ENCODE results near the gene ZCRB1.

Gene ZCRB1, protein sequence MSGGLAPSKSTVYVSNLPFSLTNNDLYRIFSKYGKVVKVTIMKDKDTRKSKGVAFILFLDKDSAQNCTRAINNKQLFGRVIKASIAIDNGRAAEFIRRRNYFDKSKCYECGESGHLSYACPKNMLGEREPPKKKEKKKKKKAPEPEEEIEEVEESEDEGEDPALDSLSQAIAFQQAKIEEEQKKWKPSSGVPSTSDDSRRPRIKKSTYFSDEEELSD

DNA sequence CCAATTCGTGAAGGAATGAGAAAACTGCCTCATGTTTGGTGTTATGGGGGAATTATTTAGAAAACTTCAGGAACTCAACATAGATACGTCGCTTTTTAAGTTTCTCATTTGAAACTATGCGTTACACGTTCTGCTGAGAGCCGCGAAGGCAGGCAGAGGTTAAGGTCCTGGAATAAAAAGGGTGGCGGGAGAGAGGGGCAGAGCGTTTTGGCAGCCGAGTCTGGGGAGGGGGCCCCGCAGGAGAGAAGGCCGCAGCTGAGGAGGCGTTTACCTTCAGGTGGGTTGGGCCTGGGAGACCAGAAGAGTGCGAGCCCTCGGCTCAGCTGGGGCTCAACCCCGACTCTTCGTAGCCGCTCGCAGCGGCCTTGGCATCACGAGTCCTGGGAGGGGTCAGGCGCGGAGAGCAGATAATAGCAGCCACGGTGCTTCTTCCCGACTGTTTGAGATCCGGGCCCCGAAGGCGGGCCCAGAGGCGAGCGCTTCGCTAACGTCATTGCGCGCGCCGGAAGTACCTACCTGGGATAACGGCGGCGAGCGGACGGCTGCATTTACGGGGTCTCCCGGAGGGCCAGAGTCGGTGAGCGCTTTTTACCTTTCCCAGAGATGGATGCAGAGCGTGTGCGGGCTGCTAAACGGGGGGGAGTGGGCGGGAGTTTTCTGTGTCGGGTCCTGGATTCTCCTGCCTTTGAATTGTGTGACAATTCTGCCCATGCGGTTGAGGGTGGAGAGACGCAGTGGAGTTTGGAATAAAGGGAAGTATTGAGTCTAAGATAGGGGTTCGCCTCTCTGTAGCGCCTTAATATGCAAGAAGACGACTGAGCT lies at the start of gene ZCRB1, which contains the start of gene PPHLN1:
Gene ZCRB1 (minus strand): TSS at position 442 of the 822 bp plus-strand sequence. CDS start 1,992 bp downstream, outside the sequence.
Gene PPHLN1 (plus strand): TSS at position 515 of the 822 bp plus-strand sequence. CDS start 9,736 bp downstream, outside the sequence.
- TF ChIP-seq, protein P1, sequence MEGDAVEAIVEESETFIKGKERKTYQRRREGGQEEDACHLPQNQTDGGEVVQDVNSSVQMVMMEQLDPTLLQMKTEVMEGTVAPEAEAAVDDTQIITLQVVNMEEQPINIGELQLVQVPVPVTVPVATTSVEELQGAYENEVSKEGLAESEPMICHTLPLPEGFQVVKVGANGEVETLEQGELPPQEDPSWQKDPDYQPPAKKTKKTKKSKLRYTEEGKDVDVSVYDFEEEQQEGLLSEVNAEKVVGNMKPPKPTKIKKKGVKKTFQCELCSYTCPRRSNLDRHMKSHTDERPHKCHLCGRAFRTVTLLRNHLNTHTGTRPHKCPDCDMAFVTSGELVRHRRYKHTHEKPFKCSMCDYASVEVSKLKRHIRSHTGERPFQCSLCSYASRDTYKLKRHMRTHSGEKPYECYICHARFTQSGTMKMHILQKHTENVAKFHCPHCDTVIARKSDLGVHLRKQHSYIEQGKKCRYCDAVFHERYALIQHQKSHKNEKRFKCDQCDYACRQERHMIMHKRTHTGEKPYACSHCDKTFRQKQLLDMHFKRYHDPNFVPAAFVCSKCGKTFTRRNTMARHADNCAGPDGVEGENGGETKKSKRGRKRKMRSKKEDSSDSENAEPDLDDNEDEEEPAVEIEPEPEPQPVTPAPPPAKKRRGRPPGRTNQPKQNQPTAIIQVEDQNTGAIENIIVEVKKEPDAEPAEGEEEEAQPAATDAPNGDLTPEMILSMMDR (conservative IDR thresholded peaks at IDR 0.05; ENCODE audit: low read length) = no peak

DNA sequence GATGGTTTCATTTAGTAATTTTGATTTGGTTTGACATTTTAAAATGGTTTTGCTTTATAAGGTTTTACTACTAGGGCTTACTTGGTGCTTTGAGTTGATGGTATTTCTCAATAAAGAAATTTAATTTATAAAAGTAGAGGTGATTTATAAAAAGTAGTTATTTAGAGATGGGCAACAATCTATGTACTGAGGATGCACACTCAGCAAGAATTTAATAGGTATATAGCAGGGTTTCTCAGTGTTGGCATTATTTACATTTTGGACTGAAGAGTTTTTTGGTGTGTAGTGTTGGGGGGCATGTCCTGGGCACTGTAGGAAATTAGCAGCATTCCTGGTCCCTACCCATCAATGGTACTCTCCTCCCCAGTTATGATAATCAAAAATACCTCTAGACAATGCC lies 47.8 kb upstream of the ZCRB1 start:
- no peak overlapping the region for H3K4me3 ChIP-seq (ENCODE audit: low read length)
- TF ChIP-seq, protein P1 (conservative IDR thresholded peaks at IDR 0.05; ENCODE audit: low read length) = no peak
- no peak for DNase-seq (ENCODE audit: low read depth)

More for the DNA sequence above, at the start of gene ZCRB1, which contains the start of gene PPHLN1:
- H3K4me3 ChIP-seq (ENCODE audit: low read length) = peak within 1 kb of the TSS; percentile 79
- peak; percentile 72 for DNase-seq (ENCODE audit: low read depth)

DNA sequence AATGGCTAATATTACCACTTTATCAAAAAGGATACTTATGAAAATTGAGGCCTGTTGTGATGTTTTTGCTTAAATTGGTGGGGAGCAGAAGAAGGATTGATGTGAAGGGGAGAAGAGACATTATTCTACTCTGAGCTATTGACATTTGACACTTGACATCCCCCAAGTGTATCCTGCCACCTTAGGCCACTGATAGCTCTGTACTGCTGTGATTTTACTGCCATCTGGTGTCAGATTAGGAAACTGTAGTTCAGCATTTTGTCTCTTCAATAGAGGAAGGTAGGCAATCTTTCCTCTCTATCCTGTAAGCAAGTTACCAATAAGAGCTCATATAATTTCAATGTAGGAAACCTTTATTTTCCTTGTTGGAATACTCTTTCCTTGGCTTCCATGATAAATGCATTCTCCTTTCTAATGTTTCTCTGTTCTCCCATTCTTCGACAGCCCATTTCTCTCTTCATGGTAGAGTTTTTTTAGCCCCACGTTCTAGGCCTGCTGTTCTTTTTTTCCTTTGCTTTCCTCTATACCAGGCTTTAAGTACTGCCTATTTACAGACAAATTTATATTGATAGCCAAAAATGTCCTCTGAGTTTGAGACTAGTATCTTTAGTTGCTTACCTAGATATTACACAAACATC lies 46.4 kb upstream of the ZCRB1 start:
- H3K4me3 ChIP-seq (ENCODE audit: low read length) = no peak overlapping the region
- TF ChIP-seq, protein P1 (conservative IDR thresholded peaks at IDR 0.05; ENCODE audit: low read length) = peak; percentile 93
- DNase-seq (ENCODE audit: low read depth) = peak; percentile 38

DNA sequence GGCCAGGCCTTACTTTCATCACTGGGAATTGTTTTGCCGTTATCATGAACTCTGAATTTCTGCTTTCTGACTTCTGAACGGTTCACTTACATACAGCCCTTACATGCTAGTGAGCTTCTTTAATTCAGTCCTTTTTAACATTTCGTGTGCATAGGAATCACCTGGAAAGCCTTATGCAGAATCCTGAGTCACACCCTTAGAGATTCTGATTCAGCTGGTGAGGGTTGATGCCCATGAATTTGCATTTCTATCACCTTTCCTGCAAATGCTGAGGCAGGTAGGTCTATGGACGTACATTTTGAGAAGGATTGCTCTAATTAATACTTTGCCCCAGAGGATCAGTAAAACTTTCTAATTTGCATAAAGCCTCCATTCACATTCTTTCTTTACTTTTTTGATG lies 44.1 kb upstream of the ZCRB1 start:
- no peak overlapping the region for H3K4me3 ChIP-seq (ENCODE audit: low read length)
- DNase-seq (ENCODE audit: low read depth) = no peak
- TF ChIP-seq, protein P1 (conservative IDR thresholded peaks at IDR 0.05; ENCODE audit: low read length) = no peak

DNA sequence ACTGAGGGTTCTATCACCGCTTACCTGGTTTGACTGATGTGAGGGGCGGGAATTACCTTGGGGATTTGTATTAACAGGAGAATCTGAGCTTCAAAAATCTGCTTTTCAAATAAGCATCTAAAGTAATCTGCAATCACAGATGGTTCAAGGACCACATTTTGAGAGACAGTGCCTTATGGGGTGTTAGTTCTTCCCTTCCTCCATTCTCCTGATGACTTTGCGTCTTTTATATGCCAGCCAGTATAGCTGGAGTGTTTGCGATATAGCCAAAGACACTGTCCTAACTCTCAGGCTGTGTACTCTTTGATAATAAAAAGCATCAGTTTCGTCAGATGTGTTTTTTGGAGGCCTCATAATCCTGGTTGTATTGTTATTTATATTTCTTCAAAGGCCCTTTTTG lies 39.6 kb upstream of the ZCRB1 start:
- TF ChIP-seq, protein P1 (conservative IDR thresholded peaks at IDR 0.05; ENCODE audit: low read length) = no peak
- no peak for DNase-seq (ENCODE audit: low read depth)

DNA sequence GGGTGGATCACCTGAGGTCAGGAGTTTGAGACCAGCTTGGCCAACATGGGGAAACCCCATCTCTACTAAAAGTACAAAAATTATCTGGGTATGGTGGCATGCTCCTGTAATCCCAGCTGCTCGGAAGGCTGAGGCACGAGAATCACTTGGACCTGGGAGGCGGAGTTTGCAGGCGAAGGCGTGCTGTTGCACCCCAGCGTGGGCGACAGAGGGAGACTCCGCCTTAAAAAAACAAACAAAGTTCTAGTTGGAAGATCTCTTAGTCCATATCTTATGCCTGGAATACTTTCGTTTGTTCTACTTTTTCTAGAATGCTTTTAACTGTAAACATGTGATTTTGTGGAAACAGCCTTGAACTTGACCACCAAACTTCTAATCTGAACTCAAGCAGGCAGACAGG lies 38.8 kb upstream of the ZCRB1 start:
- no peak for DNase-seq (ENCODE audit: low read depth)
- TF ChIP-seq, protein P1 (conservative IDR thresholded peaks at IDR 0.05; ENCODE audit: low read length) = no peak
- H3K4me3 ChIP-seq (ENCODE audit: low read length) = no peak overlapping the region

More for the DNA sequence above, 39.6 kb upstream of the ZCRB1 start:
- no peak overlapping the region for H3K4me3 ChIP-seq (ENCODE audit: low read length)

Data from AG10803 (cell line).